GM21786 (cell line): ENCODE results near the gene RGS14.

Experiments
- ATAC-seq: cut with Tn5 transposase; IDR thresholded peaks from one replicate; pipeline ENCODE4 v1.9.1; 2021; ENCODE audit not compliant: unreplicated experiment

Gene RGS14

DNA sequence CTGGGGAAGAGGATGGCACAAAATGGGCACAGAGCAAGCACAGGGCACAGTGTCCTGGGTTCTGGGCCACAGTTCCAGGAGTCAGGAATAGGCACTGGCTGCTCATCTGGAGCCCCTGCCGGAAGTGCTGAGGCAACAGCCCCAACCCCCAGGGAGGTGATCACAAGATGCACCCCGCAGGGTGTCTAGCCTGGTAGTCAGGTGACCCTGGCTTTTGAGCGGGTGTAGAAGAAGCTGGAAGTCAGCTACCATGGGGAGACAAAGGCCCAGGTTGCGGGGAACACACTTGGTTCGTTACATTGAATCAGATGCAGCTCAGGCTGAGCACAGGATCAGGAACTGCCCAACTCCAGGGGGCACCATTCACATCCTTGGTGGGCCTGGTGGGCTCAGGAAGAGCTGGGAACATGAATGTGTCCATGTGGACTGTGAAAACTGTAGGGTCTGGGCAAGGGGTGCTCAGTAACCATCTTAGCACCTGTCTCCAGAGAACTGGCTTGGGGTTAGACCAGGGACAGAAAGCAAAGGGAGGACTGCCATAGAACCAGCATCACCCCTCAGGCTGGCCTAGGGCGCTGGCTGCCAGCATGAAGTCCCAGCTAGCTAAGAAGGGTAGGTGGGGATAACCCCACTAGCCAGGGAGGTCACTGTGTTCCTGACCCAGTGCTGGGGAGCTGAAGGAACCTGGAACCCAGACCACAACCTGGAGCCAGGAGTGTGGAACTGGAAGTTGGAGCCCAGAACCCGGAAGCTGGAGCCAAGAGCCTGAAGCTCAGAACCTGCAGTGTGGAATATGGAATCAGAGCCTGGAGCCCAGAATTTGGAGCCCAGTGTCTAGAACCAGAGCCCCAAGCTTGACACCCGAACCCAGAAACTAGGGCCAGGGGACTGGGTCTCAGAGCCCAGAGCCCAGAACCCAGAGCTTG is 20.4 kb downstream of the RGS14 start:
- ATAC-seq = no peak

DNA sequence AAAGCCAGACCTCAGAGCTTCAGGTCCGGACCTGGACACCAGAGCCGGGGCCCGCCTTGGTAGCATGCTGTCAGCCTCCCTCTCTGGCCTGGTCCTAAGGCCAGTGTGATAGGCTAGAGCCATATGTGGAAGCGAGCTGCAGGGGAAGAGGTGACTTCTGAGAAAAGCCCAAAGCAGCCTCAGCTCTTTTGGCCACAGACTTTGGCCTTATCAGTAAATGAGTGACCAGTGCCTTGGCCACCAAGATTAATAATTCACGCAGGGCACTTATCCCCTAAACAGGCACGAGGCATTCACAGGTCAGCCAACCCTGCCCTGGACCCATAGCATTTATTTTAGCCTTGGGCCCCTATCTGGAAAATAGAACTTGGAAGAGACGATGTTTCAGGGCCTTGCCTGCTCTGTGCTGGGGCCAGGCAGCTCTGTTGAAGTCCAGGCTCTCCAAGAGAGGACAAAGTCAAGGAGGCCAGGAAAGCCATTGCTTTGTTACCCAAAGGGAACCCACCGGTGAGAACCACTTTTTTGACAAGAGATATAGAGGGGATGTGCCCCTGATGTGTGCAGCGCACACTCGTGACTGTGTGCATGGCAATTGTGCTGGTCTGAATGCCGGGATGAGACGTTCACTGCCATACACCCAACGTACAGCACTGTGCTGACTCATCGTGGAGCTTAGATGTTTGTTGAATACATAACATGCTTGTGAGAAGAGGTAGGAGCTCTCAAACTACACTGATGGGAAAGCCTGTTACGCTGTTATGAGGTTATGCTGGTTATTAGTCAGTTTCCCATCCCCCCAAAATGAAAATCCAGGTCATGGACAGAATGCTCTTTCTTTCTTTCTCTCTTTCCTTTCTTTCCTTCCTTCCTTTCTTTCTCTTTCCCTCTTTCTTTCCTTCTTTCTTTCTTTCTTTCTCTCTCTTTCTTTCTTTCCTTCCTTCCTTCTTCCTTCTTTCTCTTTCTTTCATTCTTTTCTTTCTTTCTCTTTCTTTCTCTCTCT is 21.5 kb downstream of the RGS14 start:
- ATAC-seq = peak; percentile 77

DNA sequence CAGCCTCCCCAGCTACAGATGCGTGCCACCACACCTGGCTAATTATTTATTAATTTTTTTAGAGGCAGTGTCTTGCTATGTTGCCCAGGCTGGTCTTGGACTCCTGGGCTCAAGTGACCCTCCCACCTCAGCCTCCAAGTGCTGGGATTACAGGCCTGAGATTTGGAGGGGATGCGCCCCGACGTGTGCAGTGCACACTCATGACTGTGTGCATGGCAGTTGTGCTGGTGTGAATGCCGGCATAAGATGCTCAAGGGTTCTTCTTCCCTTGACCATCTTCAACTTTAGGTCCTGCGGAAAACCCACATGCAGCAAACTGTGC is 23.0 kb downstream of the RGS14 start:
- no peak for ATAC-seq

DNA sequence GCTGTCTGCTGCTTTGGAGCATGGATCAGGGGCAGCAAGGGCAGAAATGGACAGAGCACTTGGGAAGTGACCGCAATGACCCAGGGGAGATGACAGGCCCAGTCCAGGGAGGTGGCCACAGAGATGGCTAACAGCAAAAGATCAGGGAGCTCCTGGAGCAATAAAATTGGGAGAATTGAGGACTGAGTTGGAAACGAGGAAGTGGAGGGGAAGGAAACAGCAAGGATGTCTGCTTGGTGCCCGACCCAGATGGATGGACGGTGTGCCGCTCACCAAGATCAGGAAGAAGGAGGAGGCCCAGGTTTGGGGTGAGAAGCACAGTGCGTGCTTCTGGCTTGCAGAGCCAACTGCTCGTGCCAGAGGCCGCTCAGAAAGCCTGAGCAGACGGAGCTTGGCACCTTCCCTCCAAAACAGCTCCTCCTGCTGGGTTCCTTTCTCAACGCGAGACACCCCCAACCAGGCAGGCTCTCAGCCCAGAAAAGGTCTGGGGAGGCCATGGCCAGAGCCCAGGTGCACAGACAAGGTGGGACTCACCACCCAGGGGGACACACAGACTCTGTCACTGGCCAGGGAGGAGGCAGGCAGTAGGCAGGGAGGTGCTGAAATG is 24.8 kb downstream of the RGS14 start:
- ATAC-seq = no peak

DNA sequence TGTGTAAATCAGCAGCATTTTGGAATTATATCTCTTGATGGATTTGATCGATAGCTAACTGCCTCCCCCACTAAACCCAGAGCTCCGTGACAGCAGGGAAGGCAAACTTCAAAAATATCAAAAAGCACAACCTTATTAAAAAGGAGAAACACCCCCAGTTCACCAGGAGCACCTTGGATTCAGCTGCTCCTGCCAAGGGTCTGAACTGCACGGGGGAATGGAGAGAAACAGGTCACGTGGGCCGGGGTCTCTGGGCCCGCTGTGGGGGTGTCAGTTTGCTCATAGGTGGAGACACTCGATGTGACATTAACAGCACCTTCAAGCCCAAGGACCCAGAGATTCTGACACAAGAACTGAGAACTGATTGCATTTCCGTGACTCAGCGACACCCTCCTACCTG is 25.5 kb downstream of the RGS14 start:
- ATAC-seq = no peak

DNA sequence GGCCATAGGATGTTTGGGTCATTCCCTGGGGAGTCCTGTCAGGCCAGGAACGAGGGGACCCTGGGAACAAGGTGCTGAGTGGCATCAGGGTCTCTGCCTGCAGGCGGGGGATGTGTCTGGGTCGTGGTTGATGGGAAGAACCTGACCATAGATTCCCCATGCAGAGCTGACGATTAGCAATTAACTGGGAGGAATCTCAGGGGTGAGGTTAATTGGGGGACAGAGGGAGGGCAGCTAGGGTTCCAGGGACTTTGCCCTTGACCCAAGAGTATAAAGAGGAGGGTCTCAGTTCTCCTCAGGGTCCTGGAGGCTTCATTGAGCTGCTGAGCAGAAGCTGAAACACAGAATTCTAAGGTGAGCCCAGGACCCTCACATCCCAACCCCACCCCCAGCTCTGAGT is 26.4 kb downstream of the RGS14 start, which contains the start of gene SLC34A1:
Gene SLC34A1, plus strand, starts transcription at position 301 of the 400 bp plus-strand sequence. CDS start 1,308 bp downstream, outside the sequence.
- ATAC-seq = no peak

DNA sequence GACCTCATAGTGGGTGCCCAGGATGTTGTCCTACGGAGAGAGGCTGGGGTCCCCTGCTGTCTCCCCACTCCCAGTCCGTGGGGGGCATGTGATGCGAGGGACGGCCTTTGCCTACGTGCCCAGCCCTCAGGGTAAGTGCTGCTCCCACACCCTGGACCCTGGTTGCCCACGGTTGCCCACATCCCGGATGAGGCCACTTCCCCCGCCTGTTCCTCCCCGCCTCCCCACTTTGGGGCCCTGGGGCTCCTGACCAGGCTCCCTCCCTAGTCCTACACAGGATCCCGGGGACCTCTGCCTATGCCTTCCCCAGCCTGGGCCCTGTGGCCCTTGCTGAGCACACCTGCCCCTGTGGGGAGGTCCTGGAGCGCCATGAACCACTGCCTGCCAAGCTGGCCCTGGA is 28.0 kb downstream of the RGS14 start:
- no peak for ATAC-seq

DNA sequence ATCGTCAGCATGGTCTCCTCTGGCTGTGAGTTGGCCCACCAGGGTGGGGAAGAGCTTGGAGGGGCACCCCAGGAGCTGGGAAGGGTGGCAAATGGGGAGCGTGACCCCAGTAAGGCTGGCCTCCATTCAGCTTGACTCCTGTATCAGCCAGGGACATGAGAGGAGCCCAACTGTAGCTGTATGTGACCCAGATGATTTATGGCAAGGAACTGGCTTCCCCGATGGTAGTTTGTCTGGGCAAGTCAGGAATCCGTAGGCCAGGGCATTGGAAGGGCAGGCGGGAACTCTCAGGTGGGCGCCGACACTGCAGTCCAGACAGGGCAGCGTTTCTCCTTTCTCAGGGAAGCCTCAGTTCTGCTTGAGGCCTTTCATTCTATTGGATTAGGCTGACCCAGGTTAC is 28.8 kb downstream of the RGS14 start:
- ATAC-seq = no peak

DNA sequence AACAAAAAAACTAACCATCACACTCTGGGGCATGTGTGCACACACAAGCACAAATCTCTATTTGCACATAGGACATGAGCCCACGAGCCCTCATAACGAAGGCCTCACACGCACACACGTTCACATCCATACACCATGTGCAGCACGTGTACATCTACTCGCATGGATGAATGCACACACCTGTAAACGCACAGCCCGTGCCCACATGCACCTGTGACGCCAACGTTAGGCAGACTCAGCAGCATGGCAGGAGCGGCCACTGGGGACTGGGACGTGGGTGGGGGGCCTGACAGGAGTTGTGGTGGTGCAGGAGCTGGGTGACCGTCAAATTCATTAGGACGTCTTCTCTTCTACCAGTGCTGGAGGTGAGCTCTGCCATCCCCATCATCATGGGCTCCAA is 29.7 kb downstream of the RGS14 start:
- ATAC-seq = no peak

DNA sequence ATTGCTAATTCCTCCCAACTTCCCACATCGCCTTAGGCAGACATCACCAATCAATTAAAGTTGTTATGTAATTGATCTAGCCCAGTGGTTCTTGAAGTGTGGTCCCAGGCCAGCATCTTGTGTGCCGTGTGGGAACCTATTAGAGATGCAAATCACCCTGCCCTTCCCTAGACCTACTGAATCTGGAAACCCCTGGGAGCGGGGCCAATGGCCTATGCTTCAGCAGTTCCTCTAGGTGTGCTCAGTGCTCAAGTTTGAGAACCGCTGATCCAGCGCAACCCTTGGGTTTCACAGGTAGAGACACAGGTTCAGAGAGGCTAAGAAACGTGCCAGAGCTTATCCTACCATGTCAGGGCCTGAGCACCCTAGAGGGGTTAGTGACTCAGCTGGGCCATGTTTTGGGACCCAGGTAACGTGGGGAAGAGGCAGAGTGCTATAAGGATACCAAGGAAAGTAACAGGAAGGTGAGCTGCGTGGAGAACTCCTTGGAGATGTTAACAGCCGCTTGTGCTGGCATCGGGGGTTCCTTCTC is 30.9 kb downstream of the RGS14 start:
- ATAC-seq = no peak

DNA sequence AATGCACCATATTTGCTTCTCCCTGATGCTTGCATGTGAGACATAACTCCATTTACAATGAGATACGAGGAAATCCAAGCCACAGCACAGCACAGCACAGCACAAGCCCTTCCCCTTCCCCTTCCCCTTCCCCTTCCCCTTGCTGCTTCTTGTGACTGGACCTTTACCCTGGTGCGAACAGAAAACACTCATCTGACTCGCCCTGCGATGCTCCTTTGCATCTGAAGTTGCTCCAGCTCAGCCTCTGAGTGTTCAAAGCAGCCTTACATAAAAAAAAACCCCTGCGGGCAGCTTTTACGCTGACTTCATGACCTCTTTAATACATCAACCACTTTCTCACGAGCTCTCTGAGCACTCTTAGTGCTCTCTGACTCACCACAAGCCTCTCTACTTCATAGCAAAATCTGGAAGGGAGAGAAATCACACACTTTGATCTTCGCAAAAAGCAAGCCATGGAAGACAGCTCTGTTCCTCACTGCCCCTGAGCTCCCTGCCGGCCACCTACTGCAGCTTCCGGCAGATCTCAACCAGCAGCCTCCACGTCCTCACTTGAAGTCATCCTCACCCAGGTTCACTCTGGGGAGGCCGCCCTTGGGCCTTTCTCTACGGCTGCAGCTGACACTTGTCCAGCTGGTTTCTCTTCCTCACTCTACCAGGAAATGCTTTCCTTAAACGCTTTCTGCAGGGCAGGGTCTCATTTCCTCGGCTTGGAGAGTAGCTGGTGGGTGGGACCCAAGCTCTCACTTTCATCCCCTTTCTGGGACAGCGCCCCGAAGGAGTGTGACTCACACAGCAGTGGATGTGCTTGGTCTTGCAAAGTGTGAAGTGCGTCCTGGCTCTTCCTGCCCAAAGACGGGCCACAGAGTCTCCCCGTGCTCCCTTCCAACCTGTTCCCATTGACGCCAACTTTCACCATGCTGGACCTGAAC is 31.8 kb downstream of the RGS14 start:
- peak; percentile 54 for ATAC-seq

DNA sequence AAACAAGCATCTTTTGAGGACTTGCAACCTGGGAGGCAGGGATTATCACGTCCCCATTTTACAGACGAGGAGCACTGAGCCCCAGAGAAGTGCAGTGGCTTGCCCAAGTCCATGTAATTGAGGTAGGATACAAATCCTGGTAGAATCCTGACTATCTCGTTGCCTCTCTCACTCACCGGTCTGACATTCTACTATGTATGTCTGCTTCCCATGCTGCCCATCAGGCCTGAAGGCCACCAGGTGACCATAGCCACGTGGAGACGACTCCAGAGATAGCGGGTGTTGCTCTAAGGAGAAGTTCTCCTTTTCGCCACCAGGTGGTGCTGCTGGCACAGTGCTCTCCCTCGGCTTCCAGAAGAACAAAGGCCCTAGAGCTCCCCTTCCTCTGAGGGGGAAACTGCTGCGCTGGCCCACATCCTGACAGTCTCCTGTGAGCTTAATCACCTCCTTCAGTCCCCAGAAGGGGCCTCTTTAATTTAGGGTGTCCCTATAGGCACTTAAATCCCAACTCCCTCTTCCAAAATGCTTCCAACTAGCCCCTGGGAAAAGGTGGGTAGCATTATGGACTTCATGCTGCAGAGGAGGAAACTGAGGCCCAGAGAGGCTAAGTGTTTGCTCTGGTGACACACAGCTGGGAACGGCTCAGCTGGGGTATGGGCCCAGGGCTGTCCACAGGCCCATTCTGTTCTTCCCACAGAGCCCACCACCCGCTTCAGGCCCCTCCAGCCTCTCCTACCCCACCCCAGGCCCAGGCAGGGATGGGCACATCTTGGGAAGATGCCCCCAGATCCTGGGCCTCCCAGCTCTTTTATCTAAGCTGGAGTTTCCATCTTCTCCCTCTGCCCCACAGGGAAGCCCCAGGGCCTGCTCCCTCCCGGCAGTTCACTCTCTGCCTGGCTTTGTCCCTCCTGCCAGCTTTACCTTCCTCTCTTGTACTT is 32.9 kb downstream of the RGS14 start:
- ATAC-seq = peak; percentile 55

DNA sequence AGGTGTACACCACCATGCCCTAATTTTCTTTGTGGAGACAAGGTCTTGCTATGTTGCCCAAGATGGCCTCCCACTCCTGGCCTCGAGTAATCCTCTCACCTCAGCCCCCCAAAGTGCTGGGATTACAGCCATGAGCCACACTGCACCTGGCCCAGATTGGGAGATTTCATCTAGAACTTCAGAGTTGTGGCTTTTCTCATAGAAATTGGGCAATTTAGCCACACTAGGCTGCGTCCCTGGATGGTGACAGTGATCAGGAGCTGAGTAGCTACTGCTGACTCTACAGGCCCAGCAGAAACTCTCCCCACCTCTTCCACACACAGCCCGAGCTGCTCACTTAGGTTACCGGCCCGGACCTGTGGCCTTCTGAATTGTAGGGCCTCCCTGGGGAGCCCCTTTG is 35.0 kb downstream of the RGS14 start:
- ATAC-seq = no peak

DNA sequence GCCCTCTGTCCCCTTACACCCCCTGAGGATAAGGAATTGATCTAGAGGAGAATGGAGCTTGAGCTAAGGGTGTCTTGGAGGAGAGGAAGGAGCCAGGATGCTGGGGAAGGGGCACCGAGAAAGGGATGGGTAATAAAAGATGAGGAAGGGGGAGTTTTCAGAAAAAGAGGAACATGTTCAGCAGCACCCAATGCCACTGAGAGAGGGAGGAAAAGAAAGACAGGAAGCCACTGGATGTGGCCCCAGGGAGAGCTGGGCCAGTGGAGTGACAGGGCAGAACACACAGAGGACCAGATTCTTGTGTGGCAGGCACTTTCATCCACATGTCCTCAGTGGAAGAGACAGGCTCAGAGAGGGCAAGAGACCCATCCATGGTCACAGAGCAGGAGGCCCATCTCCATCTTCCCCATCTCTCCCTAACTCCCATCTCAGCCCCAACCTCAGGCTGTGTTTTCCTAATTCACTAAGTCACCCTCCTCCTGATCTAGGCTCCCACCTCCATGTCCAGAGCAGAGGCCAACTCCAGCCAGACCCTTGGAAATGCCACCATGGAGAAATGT is 35.6 kb downstream of the RGS14 start:
- ATAC-seq = no peak

DNA sequence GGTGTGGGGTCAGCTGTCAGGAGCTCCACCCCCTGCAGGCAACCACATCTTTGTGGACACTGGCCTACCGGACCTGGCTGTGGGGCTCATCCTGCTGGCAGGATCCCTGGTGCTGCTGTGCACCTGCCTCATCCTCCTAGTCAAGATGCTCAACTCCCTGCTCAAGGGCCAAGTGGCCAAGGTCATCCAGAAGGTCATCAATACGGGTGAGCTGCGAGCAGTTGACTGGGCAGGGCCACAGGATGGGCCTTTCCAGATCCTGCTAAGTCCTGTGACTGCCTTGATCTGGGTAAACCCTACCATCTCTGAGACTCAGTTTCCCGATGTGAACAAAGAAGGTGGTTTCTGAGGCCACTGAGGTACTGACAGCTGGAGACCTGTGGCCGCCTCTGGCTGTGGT is 36.3 kb downstream of the RGS14 start:
- no peak for ATAC-seq

DNA sequence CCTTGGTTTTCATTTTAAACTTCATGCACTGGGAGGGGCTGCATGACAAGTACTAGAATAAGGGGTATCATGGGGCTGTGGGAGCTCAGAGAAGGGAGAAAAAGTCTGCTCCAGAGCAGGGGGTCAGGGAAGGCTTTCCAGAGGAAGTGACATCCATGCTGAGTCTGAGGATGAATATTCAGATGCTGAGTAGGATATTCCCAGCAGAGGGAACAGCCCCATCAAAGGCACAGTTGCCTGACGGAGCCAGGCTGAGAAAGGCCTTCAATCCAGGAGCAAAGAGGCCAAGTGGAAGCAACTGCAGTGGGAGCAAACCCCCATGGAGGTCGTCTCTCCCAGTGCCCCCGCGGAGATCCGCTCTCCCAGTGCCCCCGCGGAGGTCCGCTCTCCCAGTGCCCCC is 38.4 kb downstream of the RGS14 start:
- ATAC-seq = no peak

DNA sequence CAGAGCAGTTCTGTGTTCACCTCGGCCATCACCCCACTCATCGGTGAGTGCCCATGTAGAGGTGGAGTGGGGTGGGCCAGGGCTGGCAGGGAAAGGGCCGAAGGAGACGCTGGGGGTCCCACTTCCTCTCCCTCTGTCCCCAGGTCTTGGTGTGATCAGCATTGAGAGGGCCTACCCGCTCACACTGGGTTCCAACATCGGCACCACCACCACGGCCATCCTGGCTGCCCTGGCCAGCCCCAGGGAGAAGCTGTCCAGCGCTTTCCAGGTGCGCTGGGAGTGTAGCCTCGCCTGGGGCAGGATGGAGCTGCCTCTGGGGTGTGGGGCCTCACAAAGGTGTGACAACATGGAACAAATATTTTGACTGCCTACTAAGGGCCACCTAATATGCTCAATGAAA is 39.1 kb downstream of the RGS14 start:
- ATAC-seq = no peak

DNA sequence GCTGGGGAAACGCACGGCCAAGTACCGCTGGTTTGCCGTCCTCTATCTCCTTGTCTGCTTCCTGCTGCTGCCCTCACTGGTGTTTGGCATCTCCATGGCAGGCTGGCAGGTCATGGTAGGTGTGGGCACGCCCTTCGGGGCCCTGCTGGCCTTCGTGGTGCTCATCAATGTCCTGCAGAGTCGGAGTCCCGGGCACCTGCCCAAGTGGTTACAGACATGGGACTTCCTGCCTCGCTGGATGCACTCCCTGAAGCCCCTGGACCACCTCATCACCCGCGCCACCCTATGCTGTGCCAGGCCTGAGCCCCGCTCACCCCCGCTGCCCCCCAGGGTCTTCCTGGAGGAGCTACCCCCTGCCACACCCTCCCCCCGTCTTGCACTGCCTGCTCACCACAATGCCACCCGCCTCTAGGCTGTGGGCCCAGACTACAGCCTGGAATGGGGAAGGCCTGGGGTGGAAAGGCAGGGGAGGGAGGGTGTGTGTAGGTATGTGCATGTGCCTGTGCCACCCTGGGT is 40.2 kb downstream of the RGS14 start:
- no peak for ATAC-seq
